ENCODE results near the gene FAM107B.

DNA sequence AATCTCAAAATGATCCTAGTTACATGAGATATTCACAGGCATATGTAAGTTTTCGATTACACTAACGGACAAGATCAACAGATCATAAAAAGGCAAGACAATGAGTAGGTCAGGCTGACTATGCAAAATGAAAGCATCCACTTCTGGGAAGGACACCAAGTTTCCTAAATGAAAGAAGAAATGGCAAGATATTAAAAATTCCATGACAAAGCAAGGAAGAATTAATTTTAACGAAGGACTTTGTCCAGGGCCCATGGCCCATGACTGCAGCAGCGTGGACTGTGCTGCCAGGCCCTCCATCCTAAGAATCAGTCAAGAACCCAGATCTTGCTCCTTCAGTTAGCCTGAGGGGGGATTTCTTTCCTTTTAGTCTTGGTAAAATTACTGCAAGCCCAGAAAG lies 261.6 kb downstream of the FAM107B start:
- TF ChIP-seq, protein P1, sequence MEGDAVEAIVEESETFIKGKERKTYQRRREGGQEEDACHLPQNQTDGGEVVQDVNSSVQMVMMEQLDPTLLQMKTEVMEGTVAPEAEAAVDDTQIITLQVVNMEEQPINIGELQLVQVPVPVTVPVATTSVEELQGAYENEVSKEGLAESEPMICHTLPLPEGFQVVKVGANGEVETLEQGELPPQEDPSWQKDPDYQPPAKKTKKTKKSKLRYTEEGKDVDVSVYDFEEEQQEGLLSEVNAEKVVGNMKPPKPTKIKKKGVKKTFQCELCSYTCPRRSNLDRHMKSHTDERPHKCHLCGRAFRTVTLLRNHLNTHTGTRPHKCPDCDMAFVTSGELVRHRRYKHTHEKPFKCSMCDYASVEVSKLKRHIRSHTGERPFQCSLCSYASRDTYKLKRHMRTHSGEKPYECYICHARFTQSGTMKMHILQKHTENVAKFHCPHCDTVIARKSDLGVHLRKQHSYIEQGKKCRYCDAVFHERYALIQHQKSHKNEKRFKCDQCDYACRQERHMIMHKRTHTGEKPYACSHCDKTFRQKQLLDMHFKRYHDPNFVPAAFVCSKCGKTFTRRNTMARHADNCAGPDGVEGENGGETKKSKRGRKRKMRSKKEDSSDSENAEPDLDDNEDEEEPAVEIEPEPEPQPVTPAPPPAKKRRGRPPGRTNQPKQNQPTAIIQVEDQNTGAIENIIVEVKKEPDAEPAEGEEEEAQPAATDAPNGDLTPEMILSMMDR (conservative IDR thresholded peaks at IDR 0.05), result no peak
- no peak for TF ChIP-seq EZH2 (IDR thresholded peaks at IDR 0.05; ENCODE audit: low read depth)

All from PC-9 (cell line).